HG02885 (cell line): Measurements from ENCODE around the gene NAA80.

ENCODE experiments used
- ATAC-seq: cut with Tn5 transposase; IDR thresholded peaks from one replicate; pipeline ENCODE4 v1.9.1; 2021; ENCODE audit warnings: mild to moderate bottlenecking; ENCODE audit not compliant: unreplicated experiment, poor library complexity

Gene NAA80

DNA sequence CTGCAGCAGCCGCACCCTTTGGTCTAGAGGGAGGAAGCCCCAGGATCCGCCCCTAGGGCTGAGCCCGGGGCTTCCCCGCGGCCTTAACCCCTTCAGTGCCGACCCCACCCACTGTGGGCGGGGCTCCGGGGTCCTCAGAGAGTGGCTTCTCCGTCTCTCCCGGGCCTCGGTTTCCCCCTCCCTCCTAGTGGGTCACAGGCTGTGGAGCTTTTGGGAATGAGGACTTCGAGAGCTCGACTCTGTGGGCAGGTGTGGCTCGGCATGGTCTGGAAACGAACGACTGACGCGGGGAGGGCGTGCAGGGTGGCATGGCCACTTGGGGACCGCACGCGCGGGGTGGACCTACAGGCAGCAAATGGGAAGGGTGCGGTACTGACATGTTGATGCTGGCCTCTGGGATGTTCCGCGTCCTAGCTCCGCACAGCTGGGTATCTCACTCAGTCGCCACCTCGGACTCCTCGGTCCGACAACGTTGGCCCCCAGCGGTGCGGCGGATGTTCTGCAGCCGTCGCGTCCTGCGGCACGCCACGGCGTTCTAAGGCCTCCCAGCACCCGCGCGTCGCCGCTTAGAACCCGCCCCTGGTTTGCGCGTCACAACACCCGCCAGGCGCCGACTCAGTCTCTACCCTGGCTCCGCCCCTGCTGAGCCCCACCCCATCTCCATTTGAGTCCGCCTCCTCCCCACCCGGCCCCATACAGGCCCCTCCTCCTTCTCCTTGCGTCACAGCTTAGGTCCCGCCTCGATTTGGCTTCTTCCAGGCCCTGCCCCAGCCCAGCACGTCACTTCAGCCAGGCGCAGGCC lies at the start of gene NAA80, which contains the start of gene HYAL3:
Gene NAA80 (minus strand): TSS at position 570 of the 802 bp plus-strand sequence. CDS start 1,942 bp downstream, outside the sequence.
Gene HYAL3 (minus strand): TSS at position 570 of the 802 bp plus-strand sequence. CDS start 3,803 bp downstream, outside the sequence.
- ATAC-seq = peak; percentile 90

DNA sequence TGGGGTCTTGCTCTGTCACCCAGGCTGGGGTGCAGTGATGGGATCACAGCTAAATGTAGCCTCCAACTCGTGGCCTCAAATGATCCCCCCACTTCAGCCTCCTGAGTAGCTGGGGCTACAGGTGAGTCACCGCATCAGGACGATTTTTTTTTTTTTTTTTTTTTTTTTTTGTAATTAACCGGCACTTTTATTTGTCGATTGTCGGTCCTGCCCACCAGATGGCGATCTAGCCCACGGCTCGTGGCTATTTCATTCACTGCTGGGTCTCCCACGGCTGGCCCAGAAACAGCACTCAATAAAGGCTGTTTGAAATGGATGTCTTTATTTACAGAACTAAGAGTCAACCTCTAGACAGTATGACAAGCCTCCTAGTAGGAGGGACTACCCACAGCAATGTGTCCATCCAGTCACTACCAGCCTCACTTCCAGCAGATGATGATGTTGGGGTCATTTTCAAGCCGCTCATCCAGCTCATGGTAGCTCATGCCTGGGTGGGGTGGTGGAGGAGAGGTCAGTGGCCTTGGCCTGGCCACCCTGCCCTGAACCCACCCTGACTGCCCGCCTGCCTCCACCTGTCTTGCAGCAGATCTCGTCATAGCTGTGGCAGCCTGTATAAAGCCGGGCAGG lies 48.1 kb upstream of the NAA80 start:
- ATAC-seq = no peak

DNA sequence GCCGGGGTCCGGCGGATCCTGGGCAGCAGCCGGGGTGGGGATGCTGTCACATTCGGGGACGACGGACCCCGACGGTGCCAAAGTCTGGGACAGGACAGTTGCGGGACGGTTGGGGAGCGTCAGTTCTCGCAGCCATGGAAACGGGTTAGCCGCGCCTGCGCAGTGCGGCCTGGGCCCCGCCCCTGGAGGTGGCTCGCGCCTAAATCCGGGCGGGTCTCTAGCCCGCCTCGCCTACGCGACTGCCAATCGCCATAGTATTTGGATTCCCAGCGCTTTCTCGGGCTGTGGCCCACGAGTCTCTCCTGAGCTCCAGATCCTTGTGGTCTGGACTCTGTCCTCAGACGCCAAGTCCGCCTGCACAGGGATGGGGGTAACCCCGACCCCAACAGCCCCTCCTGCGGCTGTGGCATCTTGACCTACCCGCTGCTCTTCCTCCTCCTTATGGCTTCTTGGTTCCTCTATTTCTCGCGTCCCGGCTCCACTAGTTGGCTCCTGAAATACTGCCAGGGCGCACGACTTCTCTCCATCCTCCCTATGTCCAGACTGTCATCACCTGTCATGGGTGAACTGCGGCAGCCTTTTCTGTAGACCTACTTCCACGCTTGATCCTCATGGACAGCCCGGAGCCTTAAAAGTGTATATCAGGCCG lies 46.5 kb upstream of the NAA80 start, which contains the start of gene ZMYND10:
Gene ZMYND10 (minus strand): TSS at position 147 of the 649 bp plus-strand sequence. CDS start 153 bp downstream, outside the sequence.
- ATAC-seq = no peak

- no peak for ATAC-seq
Measured at GRCh38 chr3:50345008-50345407, 45.8 kb upstream of the NAA80 start.

DNA sequence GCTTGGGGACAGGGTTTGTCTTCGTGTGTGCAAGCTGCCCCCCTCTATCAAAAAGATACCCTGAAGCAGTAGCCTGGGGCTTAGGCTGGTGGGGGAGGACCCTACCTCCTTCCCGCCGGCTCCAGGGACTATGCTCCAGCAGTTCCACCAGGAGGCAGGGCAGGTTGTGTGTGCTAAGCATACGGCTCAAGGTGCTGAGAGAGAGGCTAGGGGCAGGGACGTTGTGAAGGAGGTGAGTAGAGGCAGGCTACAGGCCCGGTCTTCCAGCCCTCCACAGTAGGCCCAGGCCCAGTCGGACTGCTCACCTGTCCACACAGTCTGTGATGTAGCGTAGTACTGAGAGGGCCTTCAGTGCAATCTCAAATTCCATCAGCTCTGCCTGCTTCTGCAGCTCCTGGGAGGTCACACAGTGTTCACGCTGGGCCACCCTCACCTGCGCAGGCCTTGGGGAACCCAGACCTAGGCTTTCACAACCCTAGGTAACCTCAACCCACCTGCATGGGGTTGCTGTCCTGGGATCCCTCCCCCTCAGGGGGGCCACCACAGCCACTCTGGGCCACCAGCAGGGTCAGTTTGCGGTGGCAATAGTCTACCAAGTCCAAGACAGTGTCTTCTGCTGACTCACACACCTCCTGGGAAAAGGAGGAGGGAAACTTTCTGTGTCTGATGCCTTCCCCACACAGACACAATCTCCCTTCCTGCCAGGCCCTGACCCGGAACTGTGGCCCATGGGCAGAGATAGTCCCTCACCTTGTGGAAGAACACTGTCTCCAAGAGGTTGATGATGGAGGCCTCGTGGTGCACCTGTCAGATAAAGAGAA lies 43.8 kb upstream of the NAA80 start:
- ATAC-seq = no peak

- ATAC-seq = no peak
Measured at GRCh38 chr3:50341996-50342650, 42.9 kb upstream of the NAA80 start.

GRCh38 chr3:50341537-50341936 lies 42.3 kb upstream of the NAA80 start:
- ATAC-seq = no peak

GRCh38 chr3:50340448-50341329 lies 41.5 kb upstream of the NAA80 start, which contains the start of gene RASSF1:
RASSF1 (minus strand) TSS chr3:50340836; CDS start chr3:50340805, 31 bp downstream.
- ATAC-seq = no peak

DNA sequence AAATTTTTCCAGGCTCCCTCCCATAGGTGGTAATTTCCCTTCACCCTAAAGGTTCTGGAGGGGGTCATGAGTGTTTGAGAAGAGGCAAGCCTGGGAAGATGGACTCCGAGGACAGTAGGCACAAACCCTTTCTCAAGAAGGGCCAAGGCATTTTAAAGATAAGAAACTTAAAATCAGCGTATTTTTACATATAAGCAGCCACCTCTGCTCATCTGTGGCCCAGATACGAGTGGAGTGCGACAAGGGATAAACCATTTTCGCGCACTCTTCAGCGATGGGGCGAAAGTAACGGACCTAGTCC lies 40.9 kb upstream of the NAA80 start:
- ATAC-seq = no peak

- no peak for ATAC-seq
Measured at GRCh38 chr3:50339485-50340146, 40.4 kb upstream of the NAA80 start.

DNA sequence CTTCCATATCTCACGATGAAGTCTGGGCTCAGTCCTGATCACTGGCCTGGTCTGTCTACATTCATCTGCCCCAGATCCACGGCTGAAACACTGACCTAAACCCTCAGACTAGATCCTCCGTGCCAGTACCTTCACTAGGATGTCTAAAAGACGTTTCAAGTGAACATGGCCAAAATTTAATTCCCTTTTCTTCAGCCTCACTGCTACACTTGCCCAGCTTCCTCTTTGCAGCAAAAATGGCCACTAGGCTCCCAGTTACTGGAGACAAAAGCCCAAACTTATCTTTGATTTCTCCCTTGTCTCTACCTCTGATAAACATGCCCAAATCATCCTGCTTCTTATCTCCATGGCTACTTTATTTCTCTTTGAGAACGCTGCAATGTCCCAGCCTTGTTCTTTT lies 39.8 kb upstream of the NAA80 start:
- ATAC-seq = no peak

- ATAC-seq = peak; percentile 81
Measured at GRCh38 chr3:50337175-50337861, 38.1 kb upstream of the NAA80 start.

GRCh38 chr3:50336452-50337174 lies 37.4 kb upstream of the NAA80 start:
- peak; percentile 35 for ATAC-seq

DNA sequence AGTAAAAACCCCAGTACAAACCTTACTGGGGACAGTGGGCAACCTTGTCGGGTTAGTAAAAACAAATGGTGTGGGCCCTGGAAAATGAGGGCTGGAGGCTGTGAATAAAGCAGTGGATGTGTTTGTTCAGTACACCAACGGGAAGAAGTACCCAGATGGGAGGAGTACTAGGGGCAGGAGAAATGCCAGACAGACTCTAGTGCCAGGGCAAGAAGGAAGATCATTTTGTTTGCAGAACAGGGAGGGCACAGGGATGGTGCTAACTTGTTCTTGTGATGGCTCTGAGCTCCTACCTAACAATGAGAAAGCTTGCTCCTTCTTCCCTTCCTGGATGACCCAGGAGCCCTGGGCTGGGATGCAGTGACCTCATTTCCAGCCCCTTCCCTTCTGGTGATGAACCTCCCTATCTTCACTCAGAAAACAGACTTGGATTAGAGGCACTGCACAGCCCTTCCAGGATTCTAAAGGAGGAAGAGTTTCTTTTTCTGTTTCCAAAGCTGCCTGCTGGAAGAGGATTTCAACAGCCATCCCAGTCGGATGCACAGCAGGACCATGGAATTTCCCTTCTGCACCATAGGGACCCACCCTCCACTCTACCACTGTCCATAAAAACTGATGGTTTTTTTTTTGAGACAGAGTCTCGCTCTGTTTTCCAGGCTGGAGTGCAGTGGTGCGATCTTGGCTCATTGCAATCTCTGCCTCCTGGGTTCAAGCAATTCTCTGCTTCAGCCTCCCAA lies 35.3 kb upstream of the NAA80 start:
- ATAC-seq = no peak

DNA sequence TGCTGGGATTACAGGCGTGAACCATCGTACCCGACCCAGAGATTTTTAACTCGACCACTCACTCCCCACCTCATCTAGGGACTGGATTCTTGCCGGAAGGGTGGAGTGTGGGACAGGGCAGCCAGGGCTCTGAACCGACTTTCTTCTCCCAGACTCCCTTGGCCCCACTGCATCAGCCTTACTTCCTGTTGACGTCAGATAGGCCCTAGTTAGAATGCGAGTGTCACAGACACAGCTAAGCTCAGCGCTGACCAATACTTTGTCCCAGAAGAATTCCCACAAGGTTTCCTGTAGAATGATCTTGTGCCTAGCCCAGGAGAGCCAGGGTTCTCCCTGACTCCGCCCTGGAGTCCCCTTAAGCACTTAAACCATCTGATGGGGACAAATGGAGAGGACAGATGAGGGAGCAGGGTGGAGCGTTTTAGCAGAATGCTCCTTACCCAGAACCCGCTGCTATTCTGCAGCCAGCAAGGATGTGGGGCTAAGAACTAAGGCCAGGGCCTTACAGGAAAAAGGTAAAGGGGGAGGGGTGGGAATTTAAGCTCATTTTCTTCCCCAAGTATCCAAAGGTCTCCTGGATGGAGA lies 34.6 kb upstream of the NAA80 start:
- ATAC-seq = no peak

- ATAC-seq = no peak
Measured at GRCh38 chr3:50331364-50331907, 32.2 kb upstream of the NAA80 start.
